Femur (tissue), 1 donor: ENCODE data around the gene LINGO3.
"Not testable (repeated sequence)": the region's sequence is repeated elsewhere in the genome, so short reads cannot be mapped to it uniquely, and the experiment has no call there.

ENCODE experiments used
- DNase-seq: peaks from one replicate; pipeline ENCODE4 v3.0.0-alpha.2; 2017

LINGO3 gene

GRCh38 chr19:2308114-2308556, at the start of gene LINGO3:
Gene LINGO3 (minus strand): TSS chr19:2308154. CDS start chr19:2291776, 16,378 bp downstream.
- no peak for DNase-seq

- DNase-seq, result no peak
Measured at GRCh38 chr19:2356036-2356646, 48.2 kb upstream of the LINGO3 start.

GRCh38 chr19:2355168-2356035, 47.4 kb upstream of the LINGO3 start:
- peak; percentile 62 for DNase-seq

GRCh38 chr19:2354670-2355069, 46.7 kb upstream of the LINGO3 start:
- no peak for DNase-seq

GRCh38 chr19:2353887-2354592, 46.1 kb upstream of the LINGO3 start:
- no peak for DNase-seq

GRCh38 chr19:2353159-2353886, 45.4 kb upstream of the LINGO3 start:
- DNase-seq, result no peak

GRCh38 chr19:2352121-2352520, 44.2 kb upstream of the LINGO3 start:
- DNase-seq, result no peak

- no peak for DNase-seq
Measured at GRCh38 chr19:2351591-2351990, 43.6 kb upstream of the LINGO3 start.

- DNase-seq, result no peak
Measured at GRCh38 chr19:2350656-2351055, 42.7 kb upstream of the LINGO3 start.

- not testable (repeated sequence) for DNase-seq
Measured at GRCh38 chr19:2349818-2350217, 41.9 kb upstream of the LINGO3 start.

GRCh38 chr19:2345794-2346663, 38.1 kb upstream of the LINGO3 start:
- DNase-seq, result no peak

- no peak for DNase-seq
Measured at GRCh38 chr19:2345076-2345475, 37.1 kb upstream of the LINGO3 start.

- no peak for DNase-seq
Measured at GRCh38 chr19:2344381-2344870, 36.5 kb upstream of the LINGO3 start.

GRCh38 chr19:2343289-2343982, 35.5 kb upstream of the LINGO3 start:
- DNase-seq, result no peak

GRCh38 chr19:2342656-2343288, 34.8 kb upstream of the LINGO3 start:
- no peak for DNase-seq

- DNase-seq, result no peak
Measured at GRCh38 chr19:2341982-2342381, 34.0 kb upstream of the LINGO3 start.

- no peak for DNase-seq
Measured at GRCh38 chr19:2341244-2341751, 33.3 kb upstream of the LINGO3 start.

GRCh38 chr19:2340496-2341243, 32.7 kb upstream of the LINGO3 start:
- DNase-seq, result no peak

GRCh38 chr19:2339644-2340310, 31.8 kb upstream of the LINGO3 start:
- DNase-seq, result no peak
